ENCODE results near the gene DOCK10. TPM values are rescaled to one million over a fixed set of nuclear protein-coding genes. Genes with fewer than 3 reads are reported as not detected.
A peak's percentile ranks its signal among the peaks of the same experiment; 100 is the strongest.

DOCK10 gene
- total RNA-seq, 1 donor from 2014 or later, result 14.3 TPM

DNA sequence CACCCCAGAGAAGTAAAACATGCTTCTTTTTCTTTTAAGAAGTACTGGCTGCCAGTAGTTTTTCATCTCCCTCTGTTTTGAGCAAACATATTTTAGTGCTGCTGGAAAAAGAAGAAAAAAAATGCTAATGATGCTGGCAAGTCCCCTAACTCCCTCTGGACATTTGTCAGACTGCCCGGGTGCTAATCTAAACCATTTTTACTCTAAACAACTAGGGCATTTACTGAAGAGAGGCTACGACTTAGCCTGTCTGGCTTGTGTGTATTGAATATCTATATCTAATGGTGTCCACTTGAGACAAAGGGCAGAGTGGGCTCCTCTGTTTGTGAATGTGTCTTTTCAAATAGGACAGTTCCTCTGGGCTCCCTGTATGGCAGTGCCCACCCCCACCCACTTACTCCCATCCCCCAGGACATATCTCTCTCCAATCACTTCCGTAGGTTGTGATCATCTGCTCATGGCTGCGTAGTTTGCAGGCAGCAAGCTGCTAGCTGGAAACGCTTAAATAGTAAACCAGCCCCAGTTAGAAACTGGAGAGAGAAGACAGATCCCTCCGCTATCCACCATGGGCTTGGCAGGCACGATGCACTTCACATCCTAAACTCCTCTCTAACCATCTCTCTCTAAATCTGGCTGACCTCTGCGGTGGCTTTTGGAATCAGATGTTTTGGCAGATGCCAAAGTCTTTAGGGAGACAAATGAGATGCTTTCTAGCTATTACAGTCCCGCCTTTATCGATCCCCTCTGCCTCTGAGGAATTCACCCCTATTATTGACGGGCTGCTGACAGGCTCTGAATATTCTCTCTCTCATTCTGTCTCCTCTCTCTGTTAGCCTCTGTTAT lies 58.3 kb downstream of the DOCK10 start:
- Mint-ChIP-seq H3K4me1 (ENCODE audit: low read depth) (peaks cover 35% of the 10 kb centered on the region), H3K27me3 (ENCODE audit: low read depth) (no peaks in the 10 kb centered on the region), H3K36me3 (ENCODE audit: low read depth) (no peaks in the 10 kb centered on the region), H3K27ac (ENCODE audit: unreplicated experiment) (peak overlapping the region; percentile 97), H3K9me3 (ENCODE audit: low read depth) (no peaks in the 10 kb centered on the region), H3K4me3 (ENCODE audit: unreplicated experiment) (peak overlapping the region; percentile 70)
- DNase-seq (ENCODE audit: low spot score), result no peak
- TF ChIP-seq, protein P1, sequence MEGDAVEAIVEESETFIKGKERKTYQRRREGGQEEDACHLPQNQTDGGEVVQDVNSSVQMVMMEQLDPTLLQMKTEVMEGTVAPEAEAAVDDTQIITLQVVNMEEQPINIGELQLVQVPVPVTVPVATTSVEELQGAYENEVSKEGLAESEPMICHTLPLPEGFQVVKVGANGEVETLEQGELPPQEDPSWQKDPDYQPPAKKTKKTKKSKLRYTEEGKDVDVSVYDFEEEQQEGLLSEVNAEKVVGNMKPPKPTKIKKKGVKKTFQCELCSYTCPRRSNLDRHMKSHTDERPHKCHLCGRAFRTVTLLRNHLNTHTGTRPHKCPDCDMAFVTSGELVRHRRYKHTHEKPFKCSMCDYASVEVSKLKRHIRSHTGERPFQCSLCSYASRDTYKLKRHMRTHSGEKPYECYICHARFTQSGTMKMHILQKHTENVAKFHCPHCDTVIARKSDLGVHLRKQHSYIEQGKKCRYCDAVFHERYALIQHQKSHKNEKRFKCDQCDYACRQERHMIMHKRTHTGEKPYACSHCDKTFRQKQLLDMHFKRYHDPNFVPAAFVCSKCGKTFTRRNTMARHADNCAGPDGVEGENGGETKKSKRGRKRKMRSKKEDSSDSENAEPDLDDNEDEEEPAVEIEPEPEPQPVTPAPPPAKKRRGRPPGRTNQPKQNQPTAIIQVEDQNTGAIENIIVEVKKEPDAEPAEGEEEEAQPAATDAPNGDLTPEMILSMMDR (IDR thresholded peaks at IDR 0.05), result no peak

DNA sequence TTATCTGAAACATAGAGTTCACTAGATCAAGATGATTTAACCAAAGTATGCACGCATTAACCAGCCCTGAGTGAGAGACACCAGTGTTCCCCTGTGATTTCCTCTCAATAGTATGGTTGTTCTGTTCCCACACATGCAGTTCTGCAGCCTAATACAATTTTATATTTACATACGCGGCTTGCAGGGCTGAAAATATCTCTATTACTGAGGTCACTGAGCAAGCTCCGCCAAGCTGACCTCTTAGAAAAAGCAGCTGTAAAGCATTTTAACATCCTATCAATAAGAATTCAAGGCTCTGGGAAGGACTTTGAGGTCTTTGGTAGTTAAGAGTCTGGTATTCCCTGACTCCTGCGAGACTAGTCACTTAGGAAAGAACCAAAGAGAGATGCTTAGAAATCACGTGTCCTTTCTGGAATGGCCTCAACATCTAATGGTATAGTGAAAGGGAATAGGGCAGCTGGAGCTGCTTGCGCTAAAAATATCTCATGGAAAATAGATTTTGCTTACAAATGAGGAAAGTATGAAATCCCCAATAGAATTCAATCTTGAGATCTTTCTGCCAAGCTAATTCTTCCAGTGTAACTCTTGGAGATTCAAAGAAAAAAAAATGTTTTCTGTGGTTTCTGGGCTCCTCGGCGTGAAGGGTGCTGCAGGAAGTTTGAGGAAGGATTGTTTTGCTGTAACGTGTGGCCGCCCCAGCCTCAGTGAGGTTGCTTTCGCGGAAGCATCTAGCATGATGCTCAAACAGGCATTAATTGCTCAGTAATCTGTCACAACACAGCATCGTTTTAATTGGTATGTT lies 59.2 kb downstream of the DOCK10 start:
- Mint-ChIP-seq H3K27me3 (ENCODE audit: low read depth) (no peaks in the 10 kb centered on the region), H3K4me3 (ENCODE audit: unreplicated experiment) (peak overlapping the region; percentile 70), H3K36me3 (ENCODE audit: low read depth) (no peaks in the 10 kb centered on the region), H3K27ac (ENCODE audit: unreplicated experiment) (peak overlapping the region; percentile 97), H3K9me3 (ENCODE audit: low read depth) (no peaks in the 10 kb centered on the region), H3K4me1 (ENCODE audit: low read depth) (peaks cover 35% of the 10 kb centered on the region)
- DNase-seq (ENCODE audit: low spot score), result no peak
- TF ChIP-seq, protein P1 (IDR thresholded peaks at IDR 0.05), result no peak

DNA sequence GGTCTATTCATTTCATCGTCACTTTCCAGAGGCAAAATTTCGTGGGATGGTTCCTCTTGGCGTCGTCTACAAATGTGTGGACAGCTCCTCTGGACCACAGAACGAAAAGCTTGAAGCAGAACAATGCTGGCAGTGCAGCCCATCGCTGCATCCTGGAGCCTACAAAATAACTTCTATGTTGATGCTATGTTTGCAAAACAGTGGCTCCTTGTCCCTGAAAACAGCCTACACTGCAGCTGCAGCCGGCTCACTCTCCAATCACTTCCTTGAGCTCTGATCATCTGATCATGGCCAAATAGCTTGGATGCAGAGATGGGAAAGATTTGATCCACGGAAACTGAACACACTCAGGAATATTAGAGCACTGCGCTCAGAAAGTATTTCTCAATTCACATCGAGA lies 60.0 kb downstream of the DOCK10 start:
- DNase-seq (ENCODE audit: low spot score), result no peak
- Mint-ChIP-seq H3K9me3 (ENCODE audit: low read depth) (no peaks in the 10 kb centered on the region), H3K4me1 (ENCODE audit: low read depth) (peaks cover 36% of the 10 kb centered on the region), H3K36me3 (ENCODE audit: low read depth) (no peaks in the 10 kb centered on the region), H3K4me3 (ENCODE audit: unreplicated experiment) (peak overlapping the region; percentile 70), H3K27me3 (ENCODE audit: low read depth) (no peaks in the 10 kb centered on the region), H3K27ac (ENCODE audit: unreplicated experiment) (peak overlapping the region; percentile 97)
- TF ChIP-seq, protein P1 (IDR thresholded peaks at IDR 0.05), result no peak

DNA sequence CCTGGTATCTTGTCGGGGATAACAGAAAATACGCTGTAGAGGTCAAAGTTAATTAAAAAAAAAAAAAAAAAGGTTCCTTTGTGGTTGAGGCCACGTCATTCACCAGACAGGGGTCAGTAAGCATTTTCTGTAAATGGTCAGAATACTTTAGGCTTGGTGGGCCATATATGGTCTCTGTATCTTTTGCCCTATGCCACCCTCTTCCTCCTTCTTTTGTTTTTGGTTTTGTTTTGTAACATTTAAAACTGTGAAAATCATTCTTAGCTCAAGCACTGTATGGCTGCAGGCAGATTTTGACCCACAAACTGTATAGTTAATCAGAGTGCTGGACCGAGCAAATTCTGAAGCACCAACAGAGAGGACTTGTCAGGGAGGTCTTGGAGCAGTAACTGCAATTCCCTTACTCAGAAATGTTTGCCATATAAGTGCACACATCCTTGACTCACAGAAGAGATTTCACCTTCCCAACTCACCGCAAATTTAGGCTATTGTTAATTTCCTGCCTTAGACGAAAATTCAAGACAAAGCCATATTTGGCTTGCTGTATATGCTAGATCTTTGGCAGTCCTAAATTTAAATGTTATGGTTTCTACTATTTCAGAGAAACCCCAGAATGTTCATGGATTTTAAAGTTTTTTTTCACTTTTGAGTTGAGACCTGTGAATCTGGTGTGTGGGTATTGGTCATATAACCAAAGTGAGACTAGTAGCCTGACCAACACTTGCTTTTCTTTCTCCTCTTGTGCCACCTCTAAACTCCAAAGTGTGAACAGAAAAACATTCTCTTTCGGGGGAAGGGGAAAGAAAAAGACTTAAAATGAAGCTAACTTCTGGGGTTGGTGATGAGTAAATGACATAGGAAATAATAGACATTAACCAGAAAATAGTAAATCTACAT lies 65.4 kb downstream of the DOCK10 start:
- Mint-ChIP-seq H3K27me3 (ENCODE audit: low read depth) (no peaks in the 10 kb centered on the region), H3K36me3 (ENCODE audit: low read depth) (no peaks in the 10 kb centered on the region), H3K4me1 (ENCODE audit: low read depth) (peaks cover 42% of the 10 kb centered on the region), H3K27ac (ENCODE audit: unreplicated experiment) (no peak overlapping the region), H3K4me3 (ENCODE audit: unreplicated experiment) (no peak overlapping the region), H3K9me3 (ENCODE audit: low read depth) (no peaks in the 10 kb centered on the region)
- DNase-seq (ENCODE audit: low spot score), result no peak
- TF ChIP-seq, protein P1 (IDR thresholded peaks at IDR 0.05), result no peak
